ENCODE measurements around the gene VWA5B1.

- TF ChIP-seq CTCF (IDR thresholded peaks at IDR 0.05) (no peak), POLR2A (IDR thresholded peaks at IDR 0.05) (no peak)
Measured at GRCh38 chr1:20327467-20327866, 36.8 kb downstream of the VWA5B1 start.

All from breast epithelium (tissue), 3 donors.